CMK (cell line): ENCODE measurements around the gene TGFBR2.

ENCODE experiments used
- DNase-seq: peaks from one replicate; pipeline ENCODE4 v3.0.0-alpha.2; 2010; ENCODE audit warnings: low read depth

Gene TGFBR2

DNA sequence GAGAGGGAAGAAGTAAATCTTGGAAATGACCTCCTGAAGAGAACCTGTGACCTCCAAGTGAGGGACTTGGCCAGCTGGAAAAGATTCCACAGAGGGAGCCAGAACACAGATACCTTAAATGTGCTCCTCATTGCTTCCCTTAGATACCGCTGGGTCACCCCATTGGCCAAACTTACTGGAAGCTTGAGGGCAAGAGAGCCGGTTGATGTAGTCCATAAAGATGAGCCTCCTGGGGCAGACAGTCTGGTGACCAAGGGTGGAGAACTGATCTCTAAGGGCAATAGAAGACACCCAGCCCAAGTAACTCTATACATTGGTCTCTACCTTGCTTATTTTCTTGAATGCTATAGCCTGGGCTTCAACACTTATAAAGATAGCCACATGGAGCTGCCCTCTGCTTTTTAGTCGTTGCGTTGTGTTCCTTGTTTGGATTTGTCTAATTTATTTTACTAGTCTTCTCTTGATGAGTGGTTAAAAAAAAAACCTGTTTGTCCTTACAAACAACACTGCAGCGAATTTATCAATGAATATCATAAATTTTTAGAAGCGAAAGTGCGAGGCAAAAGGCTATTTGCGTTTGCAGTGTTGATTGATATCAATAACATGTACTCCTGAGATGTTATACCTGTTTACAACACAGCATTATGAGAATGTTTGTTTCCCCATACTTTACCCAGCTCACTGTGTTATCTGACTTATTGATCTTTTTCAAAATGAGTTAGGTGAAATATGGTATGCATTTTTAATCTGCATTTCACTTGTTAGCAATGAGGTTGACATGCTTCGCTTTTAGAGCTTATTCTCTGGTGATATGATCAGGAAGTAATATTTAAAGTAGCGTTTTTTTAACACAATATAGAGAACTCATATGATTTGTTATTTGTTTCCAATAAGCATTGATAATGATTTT, 31.2 kb downstream of the TGFBR2 start:
- DNase-seq = no peak

DNA sequence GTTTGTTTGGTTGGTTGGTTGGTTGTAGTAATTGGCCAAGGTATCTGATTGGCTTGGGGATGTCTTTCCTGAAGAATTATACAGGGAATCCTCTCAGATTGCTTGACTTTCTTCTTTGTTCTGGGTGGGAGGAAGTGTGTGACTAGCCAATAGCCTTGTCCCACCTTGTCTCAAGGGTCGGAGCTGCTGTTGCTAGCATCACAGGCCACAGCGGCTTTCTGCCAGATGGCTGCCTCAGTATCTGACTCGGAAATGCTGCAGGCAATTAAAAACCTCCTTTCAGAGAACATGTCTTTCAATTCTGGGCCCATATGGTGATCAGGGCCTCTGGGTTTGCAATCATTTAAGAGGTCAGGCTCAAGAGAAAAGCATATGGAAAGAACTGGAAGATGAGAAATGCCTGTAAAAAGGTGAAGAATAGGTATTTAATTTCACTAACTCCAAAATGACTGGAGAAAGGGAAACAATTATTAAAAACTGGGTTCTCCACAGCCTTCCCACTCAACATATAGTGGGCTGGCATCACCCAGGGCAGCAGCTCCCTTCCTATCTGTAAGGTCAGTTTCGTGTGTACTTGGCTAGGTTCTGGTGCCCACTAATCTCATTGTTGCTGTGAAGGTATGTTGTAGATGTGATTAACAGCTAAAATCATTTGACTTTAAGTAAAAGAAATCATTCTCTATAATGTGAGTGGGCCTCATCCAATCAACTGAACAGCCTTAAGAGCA, 32.4 kb downstream of the TGFBR2 start:
- no peak for DNase-seq

DNA sequence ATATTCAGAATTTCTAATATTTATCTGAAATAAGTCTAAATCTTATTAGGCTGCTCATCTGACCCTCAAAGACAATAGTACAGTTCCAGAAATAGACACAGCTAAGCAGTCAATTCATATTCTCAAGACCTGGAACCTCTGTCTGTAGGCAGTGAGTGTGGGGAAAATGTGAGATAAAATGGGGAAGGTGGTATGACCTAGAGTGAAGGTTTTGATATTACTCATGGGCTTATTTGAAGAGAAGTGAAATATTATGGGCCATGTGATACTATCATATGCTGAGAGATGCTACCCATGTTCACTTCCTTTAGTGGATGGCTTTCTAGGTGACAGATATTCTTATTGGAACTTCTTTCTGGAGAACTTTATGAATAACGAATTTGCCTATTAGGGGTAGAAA, 33.5 kb downstream of the TGFBR2 start:
- no peak for DNase-seq

- peak; percentile 53 for DNase-seq
Observed at GRCh38 chr3:30640851-30641250, 34.5 kb downstream of the TGFBR2 start.

- no peak for DNase-seq
Observed at GRCh38 chr3:30641416-30642251, 35.2 kb downstream of the TGFBR2 start.

- DNase-seq = no peak
Observed at GRCh38 chr3:30642849-30643361, 36.5 kb downstream of the TGFBR2 start.

GRCh38 chr3:30643763-30644462, 37.5 kb downstream of the TGFBR2 start:
- no peak for DNase-seq

DNA sequence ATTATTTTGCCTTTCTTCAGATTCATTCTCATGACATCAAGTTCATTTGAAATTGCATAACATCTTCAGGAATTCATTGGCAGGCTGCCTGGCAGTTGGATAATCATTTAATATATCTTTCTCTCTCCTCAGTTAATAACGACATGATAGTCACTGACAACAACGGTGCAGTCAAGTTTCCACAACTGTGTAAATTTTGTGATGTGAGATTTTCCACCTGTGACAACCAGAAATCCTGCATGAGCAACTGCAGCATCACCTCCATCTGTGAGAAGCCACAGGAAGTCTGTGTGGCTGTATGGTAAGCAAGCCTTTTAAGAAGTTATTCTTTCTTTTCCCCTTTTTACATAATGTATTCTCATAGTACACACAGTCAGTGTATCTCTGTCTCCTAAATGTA, 38.2 kb downstream of the TGFBR2 start:
- DNase-seq = no peak

- no peak for DNase-seq
Observed at GRCh38 chr3:30645077-30645476, 38.7 kb downstream of the TGFBR2 start.

DNA sequence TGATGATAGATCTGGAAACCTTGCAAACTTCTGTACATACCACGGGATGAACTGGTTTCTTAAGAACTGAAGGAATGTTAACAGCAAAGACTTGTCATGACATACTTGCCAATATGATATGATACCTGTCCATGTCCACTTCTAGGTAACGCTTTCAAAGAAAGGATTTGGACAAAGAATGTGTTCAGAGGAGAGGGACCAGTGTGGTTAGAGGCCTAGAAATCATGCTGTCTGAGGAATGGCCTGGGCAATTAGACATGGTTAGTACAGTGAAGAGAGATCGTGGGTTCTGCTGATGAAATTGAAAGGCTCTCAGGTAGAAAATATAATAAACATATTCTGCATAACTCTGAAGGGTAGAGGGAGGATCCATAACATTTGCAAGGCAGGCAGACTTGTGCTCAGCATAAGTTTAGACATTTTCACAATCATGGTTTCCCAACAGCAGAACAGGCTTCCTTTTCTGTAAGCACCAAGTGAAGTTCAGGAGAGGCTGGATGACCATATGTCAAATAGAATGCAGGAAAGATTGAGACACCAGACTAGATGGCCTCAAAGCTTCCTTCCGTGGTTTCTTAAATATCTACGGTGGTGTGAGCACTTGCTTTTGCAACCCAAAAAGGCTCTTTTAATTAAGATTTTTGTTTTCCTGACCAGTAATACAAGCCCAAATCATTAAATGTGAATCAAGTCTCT, 39.9 kb downstream of the TGFBR2 start:
- DNase-seq = no peak

DNA sequence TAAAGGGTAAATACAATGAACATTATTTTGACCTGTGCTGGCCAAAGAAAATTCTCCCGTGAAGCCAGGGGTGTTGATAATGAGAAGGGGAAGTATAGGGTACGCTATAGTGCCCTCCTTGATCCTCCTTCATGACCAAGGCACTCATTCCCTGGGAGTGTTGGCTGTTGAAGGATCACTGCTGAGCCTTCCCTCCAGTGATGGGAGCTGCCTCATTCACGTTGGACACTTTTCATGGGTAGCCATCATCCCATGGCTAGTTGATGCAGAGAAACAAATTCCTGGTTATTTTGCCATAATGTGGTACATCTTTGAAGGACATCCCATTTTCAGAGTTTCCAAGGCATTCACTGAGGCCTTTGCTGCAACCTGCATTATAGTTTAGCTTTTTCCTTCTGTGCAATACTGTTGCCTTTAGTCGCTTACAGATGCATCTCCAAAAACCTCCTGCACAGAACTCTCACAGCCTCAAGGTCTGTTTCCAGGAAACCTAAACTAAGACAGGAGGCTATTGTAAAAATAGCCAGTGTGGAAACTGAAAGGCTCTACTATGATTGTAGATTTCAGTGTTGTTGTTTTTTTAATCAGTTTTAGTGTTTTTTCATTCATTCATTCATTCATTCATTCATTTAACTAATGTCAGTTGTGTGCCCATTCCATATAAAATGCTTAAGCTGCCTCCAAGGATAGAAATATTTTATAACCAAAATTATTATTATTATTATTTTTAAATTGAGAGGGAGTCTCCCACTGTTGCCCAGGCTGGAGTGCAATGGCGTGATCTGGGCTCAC, 40.8 kb downstream of the TGFBR2 start:
- no peak for DNase-seq

GRCh38 chr3:30648670-30649357, 42.4 kb downstream of the TGFBR2 start:
- no peak for DNase-seq

DNA sequence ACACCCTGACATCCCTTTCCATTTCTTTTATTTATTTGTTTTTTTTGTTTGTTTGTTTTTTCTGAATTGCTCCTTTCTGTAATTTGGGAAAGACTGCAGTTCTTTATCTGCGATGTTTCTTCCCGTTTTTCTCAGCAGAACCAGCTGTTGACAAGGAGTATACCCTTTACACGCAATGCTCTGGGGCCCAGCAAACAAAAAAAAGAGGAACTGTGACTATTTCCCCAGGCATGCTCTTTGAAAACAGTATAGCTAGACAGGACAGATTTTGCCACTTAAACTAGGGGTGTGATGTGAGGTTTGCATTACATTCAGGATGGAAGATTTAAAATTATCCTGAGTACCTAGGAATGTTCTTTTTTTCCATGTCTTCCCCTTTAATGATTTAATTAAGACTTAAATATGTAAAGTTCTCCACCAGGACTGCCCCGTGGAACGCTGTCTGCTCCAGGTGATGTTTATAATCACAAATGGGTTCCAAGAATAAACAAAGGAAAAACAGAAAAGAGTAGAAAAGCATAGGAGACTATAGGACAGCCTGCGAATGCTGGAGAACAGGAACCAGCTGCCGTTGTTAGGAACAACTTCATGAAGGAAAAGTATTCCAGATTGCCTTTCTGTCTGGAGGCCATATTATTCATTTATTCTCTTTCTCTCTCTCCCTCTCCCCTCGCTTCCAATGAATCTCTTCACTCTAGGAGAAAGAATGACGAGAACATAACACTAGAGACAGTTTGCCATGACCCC, 43.3 kb downstream of the TGFBR2 start:
- no peak for DNase-seq

- no peak for DNase-seq
Observed at GRCh38 chr3:30650348-30650995, 44.1 kb downstream of the TGFBR2 start.

GRCh38 chr3:30654269-30654668, 47.9 kb downstream of the TGFBR2 start:
- DNase-seq = no peak

DNA sequence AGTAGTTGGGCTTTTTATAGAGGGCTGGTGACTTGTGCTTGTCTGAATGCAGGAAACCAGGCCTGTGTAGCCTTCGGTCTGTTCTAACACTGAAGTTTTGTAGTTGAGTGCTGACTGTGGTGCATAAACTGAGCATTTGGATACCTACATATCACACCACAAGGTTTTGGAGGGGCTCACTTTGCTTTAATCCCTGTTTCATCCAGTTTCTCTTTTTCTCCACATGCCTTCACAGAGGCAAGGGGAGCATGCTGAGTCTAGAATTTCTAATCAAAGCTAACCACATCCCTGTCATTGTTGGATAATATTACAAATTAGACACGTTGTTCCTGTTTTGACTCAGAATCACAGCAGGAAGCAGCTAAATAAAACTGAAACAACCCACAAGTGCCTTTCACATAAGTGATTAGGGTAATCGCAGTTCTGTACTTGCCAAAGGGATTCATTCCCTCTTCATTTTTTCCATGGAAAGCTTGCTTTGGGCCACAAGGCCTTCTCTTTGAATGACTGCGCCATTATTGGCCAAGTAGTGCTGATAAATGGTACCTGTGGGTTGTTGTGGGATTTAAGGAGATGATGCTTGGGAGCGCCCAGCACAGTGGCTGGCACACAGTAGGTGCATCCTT, 48.9 kb downstream of the TGFBR2 start:
- no peak for DNase-seq

DNA sequence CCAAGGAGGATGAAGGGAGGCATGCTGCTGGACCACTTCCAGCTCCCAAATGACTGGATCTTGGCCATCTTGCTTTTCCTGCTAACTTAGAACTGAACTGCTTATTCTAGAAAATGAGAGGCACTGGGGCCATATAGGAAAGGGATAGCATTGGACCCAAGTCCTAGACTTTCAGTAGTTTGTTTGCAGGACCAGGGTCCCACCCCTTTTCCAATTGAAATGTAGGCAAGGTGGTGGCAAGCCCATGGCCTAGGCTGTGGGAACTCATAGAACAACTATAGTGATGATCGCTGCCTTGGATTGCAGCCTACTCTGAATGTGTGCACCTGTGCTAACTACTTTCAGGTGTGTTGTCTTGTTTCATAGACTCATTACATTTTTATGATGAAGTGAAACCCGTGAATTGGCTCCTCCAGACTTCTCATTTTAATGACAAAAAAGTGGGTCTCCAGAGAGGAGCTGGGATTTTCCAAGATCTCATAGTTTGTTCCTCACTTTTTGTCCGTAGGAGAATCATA, 50.3 kb downstream of the TGFBR2 start:
- DNase-seq = no peak

DNA sequence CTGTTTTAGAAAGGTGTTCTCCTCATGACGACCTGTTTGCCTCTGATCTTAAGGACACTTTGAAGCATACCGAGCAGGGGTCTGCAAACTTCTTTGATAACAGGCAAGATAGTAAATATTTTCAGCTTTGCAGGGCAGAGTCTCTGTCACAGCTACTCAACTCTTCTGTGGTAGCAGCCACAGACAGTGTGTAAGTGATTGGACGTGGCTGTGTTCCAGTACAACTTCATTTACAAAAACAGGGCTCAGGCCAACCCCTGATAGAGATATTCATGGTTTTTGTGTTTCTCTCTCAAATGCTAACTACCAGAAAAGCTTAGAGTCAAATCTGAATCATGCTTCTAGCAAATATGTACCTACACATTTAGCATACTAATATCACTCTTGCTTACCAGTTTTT, 51.5 kb downstream of the TGFBR2 start:
- DNase-seq = no peak
